ENCODE measurements around the gene MANSC4. TPM values are rescaled to one million over a fixed set of nuclear protein-coding genes. Genes with fewer than 3 reads are reported as not detected.

MANSC4 gene
- polyA plus RNA-seq, 12 donors: 0.17 to 0.39 (median 0.20) TPM; not detected in 7

DNA sequence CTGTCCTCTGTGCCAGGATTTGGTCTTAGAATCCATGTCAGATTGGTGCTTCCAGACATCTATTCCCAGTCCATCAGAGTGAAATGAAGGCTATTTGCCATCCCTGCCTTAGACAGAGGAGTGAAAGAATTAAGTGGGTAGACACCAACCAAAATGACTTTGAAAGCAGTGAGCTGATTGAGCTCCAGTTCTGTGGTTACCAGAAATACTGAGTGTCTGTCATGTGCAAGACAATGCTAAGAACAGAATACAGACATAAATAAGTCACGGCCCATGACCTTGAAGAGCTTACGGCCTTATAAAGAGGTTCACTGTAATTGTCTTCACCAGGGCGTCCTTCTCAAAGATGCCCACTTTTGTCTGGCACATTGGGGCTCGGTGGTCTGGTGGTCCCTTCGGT lies 21.6 kb upstream of the MANSC4 start:
- no peak for DNase-seq

DNA sequence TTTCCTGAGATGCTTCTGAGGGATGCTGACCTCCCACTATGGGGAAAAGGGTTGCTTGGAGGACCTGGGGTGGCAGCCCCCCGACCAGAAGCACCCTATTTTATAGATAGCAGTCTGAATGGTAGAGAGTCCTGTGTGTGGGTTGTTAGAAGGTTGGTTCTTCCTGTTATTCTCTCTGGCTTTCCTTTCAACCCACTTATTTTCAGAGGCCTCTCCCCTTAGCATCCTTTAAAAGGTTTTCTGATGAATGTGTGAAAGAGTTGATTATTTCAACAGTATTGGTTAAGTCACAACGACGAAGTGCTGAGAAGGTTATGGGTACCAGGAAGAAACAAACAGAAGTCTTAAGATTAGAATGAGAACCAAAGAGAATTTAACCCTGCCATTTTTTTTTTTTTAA lies 20.8 kb upstream of the MANSC4 start:
- DNase-seq: no peak

DNA sequence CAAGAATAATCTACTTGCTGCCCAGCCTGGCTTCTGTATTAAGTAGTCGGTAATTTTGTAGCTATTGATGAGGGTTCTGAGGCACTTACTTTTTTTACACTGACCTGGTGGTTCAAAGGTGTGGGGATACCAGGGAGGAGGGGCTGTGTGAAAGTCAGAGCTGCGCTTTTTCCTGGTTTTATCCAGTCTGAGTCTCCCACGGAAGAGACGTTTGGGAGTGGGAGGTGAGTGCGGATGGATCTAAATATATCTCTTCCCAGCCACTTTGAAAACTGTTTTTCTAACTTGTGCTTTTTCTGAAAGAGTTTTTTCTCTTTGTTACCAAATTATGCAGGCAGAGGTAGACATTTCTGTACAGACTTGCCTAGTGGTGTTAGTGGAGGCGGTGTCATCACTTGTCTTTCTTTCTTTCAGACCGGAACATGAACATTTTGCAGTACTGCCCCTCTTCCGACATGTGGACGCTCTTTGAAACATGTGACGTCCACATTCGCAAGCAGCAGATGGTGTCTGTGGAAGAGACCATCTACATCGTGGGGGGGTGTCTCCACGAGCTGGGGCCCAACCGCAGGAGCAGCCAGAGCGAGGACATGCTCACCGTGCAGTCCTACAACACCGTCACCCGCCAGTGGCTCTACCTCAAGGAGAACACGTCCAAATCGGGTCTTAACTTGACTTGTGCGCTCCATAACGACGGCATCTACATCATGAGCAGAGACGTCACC lies 17.4 kb upstream of the MANSC4 start:
- DNase-seq: no peak

DNA sequence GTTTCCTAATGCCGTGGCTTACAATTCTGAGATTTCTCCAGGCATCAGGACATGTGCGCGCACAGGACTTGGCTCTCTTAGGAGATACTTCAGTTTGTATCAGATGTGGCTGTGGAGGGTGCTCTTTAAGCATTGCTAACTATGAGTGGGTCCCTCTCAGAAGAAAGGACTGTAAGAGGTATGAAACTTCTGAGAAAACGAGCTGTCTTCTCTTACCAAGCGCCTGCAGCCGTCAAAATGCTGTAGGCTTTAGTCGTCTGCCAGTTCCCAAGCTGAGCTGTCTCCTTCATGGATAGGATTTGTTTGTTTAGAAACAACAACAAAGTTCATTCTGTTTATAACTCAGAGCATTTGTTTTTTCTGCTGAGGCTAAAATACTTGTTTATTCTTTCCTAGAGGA lies 16.1 kb upstream of the MANSC4 start:
- no peak for DNase-seq

DNA sequence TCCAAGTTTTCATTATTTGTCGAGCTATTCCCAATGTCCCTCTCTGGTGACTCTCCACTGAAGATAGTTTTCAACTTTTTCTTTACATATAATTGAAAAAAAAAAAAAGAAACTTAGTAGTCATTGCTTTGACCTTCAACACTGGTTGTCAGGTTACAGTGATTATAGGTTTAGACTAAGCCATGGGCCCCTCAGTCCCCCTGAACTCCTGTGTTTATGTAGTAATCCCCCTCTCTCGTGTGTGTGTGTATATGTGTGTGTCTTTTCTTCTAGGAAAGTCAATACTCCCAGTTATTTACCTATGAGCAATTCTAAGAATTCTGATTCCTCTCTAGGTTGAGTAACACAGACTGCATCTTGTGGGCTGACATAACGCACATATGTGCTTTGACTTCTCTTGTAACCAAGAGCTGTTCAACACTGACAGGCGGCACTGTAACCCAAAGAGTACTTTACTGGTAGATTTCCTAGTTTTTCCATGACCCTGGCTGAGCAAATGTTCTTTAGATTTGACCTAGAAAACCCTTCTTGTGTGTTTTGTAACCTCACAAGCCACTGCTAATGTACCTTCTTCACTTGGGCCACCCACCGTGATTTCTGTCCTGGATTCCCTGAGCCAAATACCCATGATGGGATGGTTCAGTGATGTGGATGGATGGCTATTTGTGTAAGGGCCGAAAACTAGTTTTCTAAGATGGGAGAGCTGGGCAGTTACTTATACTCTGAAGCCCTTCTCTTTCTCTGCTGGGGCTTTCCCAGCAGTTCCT lies 15.0 kb upstream of the MANSC4 start:
- no peak for DNase-seq

DNA sequence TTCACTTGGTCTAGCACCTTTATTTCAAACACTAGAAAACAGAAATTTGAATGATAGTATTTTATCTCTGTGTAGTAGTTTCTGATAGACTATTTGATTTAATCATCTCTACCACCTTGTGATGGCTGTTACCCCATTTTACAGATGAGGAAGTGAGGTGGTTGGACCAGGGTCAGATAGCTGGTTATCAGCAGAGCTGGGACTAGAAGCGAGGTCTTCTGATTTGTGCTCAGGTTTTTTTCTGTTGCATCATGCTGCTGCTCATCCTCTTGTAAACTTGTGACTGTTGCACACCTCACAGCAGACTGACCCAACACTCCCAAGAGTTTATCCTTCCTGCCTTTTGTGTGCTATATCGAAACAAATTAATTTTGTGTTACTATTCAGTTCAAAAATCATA lies 10.1 kb upstream of the MANSC4 start:
- no peak for DNase-seq

DNA sequence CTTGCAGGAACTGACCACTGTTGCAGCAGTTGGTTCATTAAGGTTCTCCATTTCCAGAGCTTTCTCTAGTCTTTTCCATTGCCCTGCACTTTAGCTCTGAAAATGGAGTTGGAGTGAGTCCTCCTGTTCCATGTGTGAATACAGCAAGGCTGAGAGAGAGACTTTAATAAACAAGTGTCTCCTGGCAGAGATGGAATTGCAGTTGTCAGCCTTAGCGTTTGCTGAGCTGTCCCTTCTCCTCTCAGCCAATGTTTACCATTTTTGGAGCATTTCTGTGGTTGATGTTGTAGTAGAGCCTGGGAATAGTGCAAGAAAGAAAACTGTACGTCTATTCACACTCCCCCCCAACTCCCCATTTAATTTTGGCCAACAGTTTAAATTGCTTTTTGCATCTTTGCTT lies 7.5 kb upstream of the MANSC4 start:
- no peak for DNase-seq

DNA sequence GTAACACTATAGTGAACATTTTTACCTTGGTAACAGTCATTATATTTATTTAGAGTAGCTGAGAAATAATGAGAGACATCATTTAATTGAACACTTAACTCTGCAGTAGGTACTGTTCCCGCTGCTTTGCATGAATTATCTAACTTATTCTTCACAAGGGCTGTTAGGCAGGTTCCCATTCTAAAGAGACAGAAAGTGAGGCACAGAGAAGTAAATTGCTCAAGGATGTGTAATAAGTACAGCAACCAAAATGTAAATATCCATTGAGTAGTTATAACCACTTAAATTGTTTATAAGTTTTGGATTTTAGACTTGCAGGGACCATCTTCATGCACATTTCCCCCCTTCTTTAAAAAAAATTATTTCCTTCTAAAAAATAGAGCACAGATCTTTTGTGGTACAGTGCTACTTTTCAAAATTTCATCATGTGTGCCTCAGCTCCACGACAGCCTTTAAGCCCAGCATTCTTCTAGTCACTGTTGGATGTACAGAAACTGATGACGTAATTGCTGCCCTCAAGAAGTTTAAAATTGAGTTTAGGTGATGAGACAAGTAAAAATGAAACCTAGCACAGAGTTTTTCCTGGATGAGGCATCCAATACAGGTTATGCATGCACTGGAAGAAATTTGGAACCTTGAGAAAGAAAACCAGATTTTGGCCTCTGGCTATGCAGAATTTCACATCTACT lies 6.0 kb upstream of the MANSC4 start:
- DNase-seq: no peak

DNA sequence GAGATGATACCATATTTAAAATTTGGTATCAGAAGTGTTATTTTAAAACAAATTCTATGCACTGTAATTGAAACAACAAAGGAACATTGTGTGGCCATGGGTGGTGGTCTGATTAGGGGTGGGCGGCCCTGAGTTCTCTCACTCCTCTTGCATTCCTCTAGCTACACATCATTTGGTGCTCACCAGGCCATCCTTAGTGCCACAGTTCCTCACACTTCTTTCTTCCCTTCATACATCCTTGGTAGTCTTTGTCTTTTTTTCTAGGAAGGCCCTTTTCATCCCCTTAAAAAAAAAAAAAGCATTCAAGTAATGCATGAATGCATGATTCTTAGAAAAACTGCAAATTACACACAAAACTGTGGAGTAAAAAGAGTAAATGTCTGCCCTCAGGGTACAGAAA lies 2.4 kb upstream of the MANSC4 start:
- no peak for DNase-seq

DNA sequence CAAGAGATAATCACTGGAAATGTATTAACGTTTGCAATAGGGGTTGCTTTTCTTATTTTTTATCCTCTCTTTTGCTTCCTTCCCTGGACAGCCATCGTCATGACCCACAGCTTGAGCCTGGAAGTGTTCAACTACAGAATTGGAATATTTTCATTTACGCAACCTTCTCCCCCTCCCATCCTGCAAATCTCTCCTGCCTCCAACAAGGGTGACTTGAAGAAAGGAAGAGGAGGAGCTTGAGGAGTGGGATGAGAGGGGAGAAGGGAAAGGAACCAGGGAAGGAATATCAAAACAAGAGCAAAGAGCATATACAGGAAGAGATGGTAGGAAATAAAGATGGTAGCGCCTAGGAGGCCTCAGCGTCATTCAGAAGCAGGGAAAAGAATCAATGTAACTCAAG lies 1.6 kb upstream of the MANSC4 start:
- peak; percentile 15 for DNase-seq

DNA sequence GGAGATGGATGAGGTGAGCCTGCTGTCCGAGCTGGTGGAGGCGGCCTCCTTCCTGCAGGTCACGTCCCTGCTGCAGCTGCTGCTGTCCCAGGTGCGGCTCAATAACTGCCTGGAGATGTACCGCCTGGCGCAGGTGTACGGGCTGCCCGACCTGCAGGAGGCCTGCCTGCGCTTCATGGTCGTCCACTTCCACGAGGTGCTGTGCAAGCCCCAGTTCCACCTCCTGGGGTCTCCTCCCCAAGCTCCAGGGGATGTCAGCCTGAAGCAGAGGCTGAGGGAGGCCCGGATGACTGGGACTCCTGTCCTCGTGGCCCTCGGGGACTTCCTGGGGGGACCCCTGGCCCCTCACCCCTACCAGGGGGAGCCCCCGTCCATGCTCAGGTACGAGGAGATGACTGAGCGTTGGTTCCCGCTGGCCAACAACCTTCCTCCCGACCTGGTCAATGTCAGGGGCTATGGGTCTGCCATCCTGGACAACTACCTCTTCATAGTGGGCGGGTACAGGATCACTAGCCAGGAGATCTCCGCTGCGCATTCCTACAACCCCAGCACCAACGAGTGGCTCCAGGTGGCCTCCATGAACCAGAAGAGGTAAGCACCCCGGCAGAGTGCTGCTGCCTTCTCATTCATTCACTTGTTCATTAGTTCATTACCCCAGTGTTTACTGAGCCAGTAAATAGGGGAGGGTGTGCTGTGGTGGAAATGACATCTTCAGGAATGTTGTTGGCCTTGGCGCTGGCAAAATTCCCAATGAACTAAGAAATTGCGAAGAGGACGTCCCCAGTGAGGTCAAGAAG lies 774 bp upstream of the MANSC4 start:
- peak; percentile 6 for DNase-seq

DNA sequence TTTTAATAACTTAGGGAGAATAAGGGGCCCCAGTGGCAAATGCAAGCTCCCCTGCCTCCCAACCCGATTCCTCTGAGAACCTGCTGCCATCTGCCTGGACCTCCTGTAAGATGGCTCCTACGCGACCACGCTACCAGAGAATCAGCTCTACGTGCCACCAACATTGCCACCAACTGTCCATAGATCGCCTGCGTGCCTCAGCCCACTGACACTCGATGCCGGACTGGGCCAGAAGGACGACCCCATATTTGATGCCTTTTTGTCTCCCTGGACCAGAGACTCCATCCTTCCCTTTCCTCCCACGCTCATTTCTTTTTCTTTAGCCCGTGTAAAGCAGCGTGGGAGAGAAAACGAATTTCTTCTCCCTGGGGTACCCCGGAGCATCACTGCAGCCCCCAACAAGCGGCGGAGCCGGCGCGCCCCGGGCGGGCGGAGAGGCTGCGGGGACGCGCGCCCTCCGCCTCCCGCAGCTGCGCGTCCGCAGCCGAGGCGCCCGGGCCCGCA lies 568 bp downstream of the MANSC4 start:
- DNase-seq: peak; percentile 40

DNA sequence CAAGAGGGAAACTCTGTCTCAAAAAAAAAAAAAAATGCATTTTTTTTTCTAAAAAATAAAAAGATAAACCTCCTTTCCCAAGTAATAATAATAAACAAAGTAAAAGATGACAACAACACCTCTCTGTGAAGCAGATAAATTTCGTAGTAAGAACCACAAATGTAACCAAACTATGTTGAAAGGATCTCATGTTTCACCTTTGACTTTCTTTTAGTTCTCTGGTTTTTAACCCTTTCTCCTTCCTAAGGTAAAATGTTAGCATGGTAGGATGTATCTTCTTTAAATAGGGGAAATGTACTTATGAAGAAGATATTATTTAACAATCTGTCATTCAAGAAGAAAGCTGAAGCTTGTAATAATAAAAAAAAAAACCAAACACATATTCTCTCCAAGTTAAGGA lies 1.8 kb downstream of the MANSC4 start:
- DNase-seq: no peak

DNA sequence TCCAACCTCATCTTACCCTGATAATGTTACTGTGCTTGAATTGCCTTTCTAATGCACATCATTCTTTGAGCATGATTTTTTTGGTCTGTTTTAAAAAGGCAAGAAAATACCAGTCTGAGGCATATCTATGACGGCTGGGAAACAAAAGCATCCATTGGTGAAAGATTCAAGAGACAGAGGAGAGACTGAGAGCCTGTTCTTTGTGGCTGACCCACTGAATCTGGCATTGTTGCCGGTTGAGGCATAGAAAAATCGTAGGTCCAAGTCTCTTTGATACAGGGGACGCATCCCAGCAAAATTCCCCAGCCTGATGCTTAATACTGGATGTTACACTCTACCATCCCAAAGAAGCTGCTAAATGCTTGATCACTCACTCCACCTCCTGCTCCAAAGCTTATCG lies 2.9 kb downstream of the MANSC4 start:
- DNase-seq: no peak

DNA sequence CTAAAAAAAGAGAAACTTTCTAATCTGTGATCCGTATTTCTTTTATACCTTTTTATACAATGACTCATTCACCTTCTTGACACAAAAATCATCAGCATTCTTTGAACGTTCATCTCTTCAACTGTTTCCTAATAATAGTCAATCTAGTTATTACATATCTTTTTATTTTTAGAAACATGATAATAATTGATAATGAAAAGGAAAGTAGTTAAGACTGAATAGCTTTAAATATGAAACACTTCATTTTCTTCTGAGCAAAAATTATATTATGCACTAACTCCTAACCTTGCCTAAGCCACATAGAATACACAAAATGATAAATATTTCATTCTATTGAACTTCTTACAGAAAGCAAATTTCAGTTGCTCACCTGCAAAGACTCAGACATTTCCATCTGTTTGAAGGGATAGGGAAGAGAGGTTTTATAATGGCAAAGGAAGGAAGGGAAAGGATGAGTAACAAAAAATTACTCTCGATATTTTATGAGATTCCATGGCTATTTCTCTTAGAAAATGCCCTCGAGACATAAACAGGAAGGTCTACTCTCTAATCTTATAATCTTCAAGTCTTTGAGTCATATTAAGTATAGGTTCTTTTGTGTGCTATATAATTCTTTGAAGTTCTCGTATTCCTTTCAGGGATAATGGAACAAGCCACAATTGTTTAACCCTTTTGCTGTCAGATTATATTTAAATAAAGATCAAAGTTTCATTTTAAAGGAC lies 7.5 kb downstream of the MANSC4 start:
- no peak for DNase-seq

DNA sequence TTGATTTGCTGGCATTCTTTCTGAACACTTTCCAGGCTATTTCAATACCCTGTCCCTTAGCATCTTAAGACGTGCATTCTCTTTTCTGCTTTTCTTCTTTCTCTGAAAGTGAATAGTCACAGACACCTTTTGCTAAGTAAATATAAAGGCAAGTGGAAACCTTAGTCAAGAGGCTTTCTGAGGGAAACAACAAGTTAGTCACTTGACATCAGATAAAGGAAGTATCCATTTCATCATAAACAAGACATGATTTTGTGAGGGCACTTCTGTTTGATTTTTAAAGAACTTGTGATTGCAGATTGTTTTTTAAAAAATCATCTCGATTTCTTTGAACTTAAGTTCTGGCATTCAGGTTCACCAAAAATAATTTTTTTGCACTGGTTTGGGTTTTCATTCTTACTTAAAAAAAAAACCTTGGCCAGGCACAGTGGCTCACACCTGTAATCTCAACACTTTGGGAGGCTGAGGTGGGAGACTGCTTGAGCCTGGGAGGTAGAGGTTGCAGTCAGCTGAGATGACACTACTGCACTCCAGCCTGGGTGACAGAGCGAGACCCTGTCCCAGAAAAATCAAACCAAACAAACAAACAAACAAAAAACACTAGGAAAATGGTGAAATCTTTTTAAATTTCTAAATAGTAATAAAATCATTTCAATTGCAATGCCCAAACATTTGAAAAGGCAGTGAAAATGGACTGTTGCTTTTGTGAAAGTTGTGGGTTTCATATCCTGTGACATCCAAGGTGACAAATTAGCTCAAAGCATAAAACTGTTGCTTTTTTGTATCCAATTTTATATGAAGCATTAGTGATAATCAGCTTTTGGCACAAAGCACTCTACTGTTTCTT lies 8.3 kb downstream of the MANSC4 start:
- DNase-seq: no peak

DNA sequence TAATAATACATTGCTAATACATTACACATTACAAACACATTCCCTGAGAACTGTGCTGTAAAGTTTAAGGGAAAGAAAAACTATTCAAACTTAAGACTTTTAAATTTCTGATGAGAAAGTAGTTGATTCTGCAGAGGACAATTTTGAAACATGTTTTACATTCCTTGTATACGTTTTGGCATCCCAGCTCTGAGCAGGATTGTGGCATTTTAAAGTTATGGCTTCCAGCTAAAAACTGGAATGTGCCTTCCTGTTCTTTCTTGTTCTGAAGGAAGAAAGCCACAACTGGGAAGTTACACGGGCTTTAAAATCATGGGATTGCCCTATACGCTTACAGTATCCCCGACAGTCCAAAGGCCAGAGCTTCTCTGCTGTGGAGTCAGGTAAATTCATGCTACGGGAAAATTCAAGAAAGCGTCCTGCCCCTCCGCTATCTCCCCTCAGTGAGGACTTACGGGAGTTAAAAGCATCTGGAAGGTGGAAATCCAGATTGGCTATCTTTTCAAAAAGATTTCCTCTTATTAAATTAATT lies 10.8 kb downstream of the MANSC4 start:
- DNase-seq: no peak

DNA sequence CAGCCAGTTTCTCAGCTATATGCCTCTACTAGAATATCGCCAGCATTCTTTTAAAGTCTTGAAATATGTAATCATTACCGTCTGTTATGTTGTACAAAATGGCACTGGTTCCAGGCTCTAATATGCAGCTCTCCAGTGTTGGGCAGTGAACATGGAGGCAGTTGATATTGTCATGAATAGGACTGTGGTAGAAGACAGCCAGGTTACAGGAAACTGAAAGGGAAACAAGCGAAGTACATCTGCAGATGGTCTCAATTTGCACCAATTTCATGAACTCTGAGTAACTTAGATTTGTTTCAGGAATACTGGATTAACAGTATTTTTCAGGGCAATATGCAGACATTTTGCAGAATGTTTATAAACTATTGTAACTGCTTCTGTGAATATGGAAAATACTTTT lies 13.4 kb downstream of the MANSC4 start:
- no peak for DNase-seq

DNA sequence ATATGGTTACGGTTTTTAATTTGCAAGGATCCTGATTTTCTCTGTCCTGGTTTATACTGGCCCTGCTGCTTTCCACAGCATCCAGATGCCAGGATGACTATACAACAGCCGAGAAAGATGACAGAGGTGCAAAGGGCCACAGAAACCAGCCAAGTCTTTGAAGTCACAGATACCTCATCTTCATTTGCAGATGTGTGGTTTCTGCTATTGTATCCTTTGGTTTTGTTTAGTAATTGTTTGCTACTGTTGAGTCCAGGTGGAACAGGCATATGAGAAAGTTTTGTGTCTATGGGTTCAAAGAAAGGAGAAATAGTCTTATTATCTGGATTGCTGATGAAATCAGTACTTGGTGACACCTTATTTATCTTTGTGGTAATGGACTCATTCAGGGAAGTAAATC lies 17.3 kb downstream of the MANSC4 start:
- no peak for DNase-seq

DNA sequence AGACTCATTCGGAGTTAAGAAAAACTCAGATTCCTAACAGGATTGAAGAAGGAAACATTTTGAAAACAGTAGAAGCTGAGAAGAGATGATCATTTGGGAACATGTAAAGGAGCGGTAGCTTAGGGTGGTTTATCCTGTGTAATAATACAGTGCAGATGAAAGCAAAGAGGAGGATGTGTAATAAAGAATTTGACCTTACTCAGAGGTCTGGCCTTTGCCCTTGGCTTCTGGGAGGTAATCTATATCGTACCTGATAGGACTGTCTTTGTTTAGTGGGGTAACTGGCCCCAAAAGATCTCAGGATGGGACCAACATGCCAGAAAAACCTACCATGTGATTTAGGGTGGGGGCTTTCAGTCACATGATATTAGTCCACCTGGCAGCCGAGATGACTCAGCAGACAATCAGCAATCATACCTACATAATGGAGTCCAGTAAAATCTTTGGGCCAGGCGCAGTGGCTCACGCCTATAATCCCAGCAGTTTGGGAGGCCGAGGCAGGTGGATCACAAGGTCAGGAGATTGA lies 23.3 kb downstream of the MANSC4 start:
- DNase-seq: no peak
